NCI-H2171 treated with DMSO at 0.1 percent for 48 hours (cell line): ENCODE results near the gene EFCAB9.
"Not testable (repeated sequence)": the region's sequence is repeated elsewhere in the genome, so short reads cannot be mapped to it uniquely, and the experiment has no call there.

Experiments
- DNase-seq: peaks from one replicate; lab custom pipeline; 2025; lab: John Stamatoyannopoulos, UW

EFCAB9 gene

DNA sequence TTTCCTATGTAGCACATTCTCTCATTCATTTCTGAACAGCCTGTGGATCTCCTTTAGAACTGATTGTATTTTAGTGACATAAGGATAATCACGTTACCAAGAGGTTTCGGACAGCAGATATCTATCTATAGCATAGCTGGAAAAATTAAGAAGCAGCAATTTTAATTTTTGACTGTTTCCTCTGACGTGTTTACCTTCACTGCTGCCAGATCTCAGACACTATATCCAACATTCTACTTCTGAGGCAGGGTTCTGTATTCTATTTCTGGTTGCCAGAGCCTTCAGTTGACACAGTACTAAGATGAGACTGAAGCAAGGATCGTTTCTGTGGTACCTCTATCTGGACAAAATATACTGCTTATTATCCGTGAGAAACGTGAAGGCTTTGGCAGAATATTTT lies at the start of gene EFCAB9:
Gene EFCAB9, plus strand, starts transcription at position 301 of the 400 bp plus-strand sequence. Its CDS starts 1 bp downstream, at position 302.
- DNase-seq: no peak

DNA sequence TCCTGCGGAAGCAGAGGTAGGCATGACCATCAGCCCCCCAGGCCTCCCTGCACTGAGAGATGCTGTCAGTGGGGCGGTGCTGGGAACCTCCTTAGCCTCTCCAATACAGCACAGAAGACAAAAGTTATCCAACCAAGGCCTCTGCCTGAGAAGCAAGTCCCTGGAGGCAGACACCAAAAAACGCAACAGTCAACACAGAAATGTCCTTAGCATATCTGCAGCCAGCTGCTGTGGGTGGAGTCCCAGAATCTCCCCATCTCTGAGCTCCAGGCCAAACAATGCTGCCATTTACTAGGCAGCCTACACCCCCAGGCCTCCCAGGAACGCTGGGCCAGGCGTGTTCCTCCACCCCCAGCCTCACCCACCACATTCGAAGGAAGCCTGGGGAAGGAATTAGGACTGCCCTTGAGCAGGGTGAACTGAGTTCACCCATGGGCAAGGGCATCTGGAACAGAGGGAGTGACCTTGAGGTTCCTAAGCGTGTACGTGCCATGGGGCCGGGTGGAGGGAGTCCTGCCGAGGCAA lies 49.6 kb upstream of the EFCAB9 start:
- peak; percentile 63 for DNase-seq

DNA sequence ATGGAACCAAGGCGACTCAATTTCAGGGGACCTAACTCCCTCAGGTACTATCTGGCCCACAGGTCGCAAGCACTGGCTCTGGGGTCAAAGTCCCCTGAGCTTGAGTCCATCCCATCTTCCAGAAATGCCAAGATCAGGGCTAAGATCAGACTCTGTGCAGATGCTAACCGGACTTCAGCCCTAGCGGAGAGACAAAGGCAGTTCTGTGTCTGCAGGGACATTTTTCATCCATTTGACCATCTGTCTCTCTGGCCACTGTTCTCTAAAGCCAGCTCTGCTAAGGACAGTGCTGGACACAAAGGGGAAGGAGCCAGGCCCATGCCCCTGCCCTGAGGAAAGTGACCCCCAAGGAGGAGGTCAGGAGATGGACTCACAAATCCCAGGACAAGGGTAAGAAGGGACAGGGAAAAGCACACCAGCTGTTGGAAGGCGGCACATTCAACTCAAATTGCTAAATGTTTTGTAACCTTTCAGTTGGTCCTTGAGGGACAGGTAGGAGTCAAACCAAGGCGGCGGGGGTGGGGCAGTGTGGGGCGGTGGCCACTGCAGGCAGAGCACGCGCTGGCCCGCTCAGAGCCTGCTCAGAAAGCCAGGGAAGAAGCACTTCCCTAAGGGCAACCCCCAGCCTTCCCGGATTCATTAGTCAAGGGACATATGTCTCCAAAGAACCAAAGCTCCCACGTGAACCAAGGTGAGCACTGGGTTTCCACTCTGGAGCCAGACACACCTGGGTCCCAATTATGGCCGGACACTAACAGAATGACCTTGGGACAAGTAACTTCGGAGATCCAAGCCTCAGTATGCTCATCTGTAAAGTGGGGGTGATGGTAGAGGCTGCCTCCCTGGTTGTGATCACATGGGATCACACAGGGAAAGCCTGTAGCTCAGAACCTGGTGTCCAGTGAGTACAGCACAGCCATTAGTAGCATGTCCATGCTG lies 48.8 kb upstream of the EFCAB9 start:
- DNase-seq: no peak

DNA sequence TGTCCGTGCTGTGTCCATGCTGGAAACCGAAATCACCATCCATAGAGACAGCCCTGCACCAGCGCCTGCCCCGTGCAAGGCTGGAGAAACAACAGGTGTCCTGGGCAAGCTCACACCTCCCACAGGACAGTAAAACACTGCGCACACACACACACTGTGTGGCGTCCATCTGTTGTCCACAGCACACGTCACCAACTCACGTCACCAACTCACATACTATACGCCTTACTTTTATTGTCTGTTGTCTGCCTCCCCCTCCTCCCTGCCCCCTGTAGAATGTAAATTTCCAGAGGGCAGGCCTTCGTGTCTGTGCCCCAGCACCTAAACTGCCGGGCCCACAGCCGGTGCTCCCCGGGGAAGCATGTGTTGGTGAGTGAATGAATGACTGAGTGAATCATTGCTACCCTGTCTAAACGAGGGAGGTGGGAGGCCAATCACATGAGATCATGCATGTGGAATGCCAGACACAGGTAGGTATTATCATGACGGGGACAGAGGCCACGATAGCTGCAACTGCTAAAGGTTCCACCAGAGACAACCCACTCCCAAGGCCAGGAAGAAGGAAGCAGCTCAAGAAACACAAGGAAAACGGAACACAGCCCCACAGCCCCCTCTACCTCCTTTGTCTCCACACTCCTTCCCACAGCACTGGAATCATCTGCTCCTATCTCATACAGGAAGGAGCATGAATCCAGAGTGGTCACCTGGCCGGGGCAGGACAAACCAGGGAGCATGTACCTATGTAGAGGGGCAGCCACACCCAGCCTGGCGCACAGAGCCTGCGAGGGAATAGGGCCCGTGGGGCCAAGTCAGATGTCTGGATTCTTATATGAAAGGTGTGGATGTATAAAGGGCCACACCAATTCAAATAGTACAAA lies 47.9 kb upstream of the EFCAB9 start:
- no peak for DNase-seq

DNA sequence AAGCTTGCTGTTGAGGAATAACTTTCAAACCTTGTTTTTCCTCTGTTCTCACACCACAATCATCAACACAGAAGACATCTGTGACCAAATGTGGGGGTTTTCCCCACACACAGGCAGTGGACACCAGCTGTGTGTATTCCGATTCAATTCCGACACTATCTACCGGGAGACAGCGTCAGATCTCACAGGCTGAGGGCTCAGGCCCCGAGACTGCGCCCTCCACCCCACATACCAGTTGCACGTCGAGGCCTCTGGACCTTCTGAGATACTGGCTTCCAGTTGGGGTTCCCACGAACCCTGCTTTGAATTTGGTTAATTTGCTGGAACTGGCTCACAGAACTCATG lies 47.3 kb upstream of the EFCAB9 start:
- no peak for DNase-seq

DNA sequence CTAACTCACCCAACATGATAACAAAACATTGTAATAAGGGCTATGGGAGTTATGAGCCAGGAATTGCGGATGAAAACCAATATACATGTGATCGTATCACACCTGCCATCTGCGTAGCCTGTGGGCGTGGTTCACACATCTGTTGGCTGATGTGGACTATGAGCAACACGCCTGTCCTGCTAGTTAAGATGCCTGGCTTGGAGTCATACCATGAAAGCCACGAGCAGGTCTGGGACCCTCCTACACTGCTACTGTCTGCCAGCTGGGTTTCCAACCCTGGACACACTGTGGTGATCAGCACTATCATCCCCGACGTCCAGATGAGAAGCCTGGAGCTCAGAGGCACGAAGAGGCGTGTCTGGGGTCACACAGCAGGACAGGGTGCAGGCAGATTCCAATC lies 46.1 kb upstream of the EFCAB9 start:
- no peak for DNase-seq

DNA sequence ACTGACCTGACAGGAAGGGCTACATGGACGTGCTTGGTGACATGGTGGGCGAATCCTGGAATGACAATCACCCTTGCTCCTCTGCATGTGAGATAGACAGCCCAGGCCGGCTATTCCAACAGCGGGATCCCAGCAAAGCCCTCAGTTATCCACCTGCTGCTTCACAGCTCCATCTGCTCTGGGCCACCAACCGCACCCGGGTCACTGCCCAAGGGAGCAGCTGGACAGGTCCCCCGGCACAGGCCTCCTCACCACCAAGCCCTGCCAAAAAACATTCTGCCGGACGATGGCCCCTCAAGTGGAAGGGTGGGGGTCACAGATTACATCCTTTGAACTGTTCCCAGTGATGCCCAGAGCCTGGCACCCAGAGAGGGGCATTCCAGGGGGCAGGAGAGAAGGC lies 45.6 kb upstream of the EFCAB9 start:
- DNase-seq: no peak

DNA sequence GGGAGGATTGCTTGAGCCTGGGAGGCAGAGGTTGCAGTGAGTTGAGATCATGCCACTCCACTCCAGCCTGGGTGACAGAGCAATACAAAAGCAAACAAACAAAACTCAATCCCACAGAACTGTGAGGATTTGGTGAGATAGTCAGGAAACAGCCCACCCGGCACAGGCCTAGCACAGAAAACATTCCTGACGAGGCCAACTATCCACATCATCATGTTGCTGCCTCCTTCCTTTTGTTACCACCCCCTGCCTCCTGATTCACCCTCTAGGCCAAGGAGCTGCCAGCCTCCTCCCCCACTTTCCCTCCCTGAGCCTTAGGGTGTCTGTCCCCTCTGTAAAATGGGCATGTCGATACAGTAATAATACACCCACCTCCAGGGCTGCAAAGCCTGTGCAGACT lies 44.9 kb upstream of the EFCAB9 start:
- DNase-seq: no peak

DNA sequence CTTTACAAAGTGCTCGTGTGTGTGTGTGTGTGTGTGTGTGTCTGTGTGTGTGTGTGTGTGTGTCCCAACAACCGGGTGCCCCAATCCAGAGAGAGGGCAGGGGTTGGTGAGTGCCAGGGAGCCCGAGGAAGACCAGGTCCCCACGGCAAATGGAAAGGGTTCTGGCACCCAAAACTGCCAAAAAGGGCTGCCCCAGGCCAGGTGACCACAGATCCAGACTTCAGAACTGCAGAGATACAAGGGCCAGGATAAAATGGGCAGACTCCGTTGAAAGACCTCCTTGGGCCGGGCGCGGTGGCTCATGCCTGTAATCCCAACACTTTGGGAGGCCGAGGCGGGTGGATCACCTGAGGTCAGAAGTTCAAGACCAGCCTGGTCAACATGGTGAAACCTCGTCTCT lies 44.5 kb upstream of the EFCAB9 start:
- DNase-seq: not testable (repeated sequence)

DNA sequence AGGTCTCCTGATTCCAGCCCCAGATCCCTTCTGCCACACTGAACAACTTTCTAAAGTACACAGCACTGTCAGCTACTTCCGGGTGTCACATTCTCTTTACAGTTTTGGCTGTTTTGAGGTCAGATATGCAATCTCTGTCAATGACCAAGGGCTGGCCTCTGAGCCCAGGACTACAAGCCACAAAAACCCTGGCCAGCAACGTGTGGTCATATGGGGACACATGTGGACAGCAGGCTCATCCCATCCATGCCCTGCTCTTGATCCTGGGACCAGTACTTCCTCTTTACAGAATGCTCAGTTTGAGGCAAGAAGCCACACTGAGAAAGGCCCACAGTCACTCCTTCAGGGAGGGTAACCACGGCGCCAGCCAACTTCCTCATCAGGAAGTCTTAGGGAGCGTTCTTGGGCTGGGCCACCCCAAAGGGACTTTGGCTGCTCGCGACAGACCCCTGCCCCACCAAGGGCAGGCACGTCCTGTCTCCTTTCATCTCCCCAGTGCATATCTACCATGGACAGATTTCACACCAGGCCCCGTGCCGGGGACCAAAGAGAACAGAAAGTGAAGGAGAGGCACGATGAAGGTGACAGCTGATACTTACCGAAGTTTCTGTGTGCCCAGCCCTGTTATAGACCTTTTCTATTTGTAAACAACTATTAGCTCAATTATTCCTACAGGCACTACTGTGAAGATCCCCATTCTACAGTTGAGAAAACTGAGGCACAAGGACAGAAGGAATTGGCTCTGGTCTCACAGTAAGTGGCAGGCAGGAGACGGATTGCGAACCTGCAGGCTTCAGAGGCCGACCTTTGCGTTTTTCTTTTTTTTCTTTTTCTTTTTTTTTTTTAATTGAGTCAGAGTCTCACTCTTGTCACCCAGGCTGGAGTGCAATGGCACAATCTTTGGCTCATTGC lies 43.2 kb upstream of the EFCAB9 start:
- no peak for DNase-seq

DNA sequence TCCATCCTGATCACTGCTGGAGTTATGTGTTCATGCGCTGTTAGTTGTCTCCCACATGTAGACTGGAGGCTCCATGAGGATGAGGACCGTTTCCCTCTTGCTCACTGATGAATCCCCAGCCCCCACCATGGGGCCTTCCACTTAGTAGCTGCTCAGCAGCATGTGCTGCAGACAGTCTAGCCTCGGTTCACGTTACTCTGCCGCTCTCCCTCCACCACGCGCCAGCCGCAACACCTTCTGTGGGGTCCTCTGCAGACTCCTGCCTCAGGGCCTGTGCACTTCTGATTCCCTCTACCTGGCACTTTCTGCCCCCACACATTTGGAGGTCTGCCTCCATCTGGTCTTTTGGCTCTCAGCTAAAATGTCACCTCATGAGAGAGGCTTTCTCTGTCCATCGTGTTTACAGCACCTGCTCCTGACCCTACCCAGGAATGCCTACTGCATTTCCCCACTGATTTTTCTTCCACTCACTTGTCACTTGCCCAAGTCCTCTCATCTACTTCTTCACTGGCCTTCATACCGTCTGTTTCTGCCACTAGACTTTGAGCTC lies 42.2 kb upstream of the EFCAB9 start:
- DNase-seq: no peak

DNA sequence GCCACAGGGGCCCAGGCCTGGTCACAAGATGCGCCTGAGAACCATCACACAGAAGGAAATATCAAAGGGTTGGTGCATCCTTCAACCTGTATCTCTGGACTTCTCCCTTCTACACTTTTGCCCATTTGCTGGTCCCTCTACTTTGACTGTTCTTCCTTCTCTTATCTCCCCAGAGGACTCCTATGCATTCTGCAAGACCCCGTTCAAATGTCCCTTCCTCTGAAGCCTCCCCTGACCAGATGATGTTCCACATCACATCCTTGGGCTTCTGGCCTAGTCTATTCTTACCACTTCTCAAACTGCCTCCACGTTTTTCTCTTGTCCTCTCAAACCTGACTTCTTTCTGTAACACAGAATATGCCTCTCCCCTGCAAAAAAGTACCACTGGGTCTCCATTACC lies 40.3 kb upstream of the EFCAB9 start:
- DNase-seq: no peak

DNA sequence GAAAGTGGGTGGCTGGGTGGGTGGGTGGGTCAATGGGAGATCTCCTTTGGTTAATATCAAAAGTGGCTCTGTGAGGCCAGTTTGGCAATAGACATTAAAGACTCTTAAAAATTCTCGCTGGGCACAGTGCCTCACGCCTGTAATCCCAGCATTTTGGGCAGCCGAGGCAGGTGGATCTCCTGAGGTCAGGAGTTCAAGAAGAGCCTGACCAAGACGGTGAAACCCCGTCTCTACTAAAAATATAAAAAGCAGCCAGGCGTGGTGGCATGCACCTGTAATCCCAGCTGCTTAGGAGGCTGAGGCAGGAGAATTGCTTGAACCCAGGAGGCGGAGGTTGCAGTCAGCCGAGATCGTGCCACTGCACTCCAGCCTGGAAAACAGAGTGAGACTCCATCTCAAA lies 38.9 kb upstream of the EFCAB9 start:
- DNase-seq: not testable (repeated sequence)

DNA sequence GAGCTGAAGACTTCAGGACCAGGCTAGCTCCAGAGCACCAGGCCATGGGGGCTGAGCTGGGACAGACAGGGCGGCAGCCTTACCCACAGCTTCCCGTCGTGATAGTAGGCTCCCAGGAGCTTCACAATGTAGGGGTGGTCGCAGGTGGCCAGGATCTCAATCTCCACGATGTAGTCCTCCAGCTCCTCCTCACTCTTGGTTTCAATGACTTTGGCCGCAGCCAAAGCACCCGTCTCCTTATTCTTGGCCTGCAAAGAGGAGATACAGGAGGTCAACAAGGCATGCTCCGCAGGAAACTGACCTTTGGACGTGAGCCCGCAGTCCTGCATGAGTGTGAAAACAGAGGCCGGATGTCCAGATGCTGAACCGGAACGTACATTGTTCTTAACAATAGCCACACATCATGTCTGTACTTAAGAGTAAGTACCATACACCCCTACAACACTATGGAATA lies 37.4 kb upstream of the EFCAB9 start:
- DNase-seq: no peak

DNA sequence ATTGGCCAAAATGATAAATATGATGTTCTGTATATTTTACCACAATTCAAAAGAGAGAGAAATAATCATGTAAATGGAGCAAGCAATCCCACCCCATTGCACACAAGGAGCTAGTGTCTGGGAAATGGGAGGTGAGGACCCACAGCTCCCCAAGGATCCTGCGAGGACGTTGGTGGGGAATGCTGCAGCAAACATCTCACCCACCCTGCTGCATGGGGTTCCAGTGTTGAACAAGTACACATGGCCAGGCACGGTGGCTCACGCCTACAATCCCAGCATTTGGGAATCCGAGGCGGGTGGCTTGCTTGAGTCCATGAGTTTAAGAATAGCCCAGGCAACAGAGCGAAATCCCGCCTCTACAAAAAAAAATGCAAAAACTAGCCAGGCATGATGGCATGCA lies 35.0 kb upstream of the EFCAB9 start:
- DNase-seq: no peak

DNA sequence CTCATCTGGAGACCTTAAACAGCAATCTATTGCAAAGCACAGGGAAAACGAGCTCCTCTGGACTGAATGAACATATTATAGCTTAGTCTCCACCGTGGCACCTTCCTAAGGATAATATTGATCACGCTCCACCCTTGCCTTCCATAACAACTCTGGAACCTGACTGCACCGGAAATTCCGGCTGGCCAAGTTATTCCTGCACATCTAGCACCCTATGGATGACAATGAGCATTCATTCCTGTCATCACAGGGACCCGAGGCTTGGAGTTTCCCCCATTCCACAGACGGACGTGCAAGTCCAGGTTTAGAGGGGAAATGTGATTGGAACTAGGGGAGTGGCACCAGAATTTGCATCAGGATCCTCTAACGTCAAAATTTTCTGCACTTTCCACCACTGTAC lies 33.5 kb upstream of the EFCAB9 start:
- no peak for DNase-seq

DNA sequence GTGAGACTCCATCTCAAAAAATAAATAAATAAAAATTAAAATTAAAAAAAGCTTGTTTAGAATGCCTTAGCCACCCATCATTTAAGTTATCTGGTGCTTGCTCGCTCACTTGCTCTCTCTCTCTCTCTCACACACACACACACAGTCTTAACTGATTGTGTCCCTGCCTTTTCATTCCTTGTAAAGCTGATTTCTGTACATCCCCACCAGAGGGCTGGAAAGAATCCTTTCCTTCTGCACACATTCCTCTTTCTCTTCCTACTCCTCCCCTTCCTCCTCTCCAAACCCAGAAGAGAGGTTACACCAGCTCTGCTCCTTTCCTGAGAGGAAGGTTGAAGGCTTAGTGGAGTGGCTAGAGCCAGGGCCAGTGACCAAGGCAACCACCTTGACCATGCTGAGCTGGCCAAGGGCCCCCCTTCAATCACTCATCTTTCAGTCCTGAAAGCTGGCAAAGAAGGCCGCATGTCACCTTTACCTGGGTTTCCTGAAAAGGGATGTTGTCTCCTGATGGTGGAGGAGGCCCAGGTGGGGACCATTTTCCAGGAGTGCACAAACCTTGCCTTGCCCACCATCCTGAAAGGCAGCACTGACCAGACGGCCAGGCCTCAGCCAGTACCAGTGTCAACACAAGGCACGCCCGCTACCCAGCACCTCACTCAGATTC lies 31.5 kb upstream of the EFCAB9 start:
- DNase-seq: no peak

DNA sequence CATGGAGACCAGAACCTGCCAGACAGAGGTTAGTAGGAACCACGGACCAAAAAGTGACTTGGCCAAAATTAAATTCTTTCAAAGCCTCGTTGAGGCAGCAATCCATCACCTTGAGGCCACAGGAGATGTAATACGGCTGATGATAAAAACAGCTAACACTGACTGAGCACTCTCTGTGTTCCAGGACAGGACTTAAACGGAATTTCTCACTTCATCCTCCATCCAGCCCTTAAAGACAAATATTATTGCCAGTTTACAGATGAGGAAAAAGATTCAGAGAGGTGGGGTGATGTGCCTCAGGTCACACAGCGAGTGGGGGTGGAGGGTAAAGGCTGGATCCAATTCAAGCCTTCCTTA lies 31.0 kb upstream of the EFCAB9 start:
- DNase-seq: no peak

DNA sequence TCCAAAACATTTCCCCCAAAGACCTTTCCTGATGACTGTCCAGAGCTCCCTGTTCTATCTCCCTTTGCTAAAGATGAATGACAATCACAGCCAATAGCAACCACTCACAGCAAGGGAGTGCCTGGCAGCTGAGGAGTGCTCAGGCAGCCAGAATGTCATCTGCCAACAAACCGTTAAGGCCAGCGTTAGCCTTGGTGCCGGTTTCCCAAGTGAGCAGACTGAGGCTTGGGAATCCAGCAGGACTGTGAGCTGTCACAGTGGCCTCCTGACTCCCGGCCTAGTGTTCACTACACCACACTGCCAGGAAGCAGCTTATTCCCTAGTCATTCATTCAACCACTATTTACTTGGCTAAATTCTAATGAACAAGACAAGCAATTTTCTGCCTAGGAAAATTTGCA lies 30.6 kb upstream of the EFCAB9 start:
- DNase-seq: no peak

DNA sequence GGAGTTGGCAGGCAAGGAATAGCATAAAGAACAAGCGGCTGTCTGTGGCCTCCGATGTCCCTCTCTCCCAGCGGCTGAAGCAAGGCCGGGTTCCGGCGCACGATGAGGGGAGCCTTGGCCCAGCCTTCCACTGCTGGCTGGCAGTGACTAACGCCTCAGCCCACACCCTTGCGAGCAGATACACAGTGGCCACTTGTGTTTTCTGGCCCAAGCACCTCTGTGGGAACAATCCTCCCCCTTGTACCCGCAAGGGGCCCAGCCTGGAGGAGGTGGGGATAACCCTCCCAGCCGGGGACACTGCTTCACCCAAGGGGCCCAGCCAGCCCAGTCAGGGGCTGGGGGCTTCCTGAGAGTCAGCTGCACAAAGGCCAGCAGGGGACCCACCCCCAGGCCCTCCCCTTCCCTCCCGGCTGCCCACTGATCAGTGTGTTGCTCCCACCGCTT lies 29.2 kb upstream of the EFCAB9 start:
- no peak for DNase-seq

DNA sequence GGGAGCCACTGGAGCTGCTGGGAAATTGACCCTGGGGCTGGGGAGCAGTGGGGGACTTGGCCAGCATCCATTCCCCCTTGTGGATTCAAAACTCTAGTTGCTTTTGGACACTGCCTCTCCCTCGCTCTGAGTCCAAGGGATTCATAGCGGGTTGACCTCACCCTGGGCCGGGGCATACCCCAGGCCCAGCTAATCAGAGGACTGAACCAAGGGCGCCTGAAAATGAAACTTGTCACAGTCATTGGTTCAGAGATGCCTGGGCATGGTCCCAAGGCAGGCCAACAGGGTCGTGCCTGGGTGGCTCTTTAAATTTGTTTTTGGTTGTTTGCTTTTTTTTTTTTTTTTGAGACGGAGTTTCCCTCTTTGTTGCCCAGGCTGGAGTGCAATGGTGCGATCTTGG lies 28.5 kb upstream of the EFCAB9 start:
- DNase-seq: no peak
